Neutrophil (primary cell): Measurements from ENCODE around the gene MRTO4.
A peak's percentile ranks its signal among the peaks of the same experiment; 100 is the strongest.
"Not testable (repeated sequence)": the region's sequence is repeated elsewhere in the genome, so short reads cannot be mapped to it uniquely, and the experiment has no call there.

Experiments used
- H3K27ac ChIP-seq: fragments of 200-600 bp; sonication (generic); 2 replicates; pipeline ENCODE4 v1.5.1; 2016; ENCODE audit warnings: mild to moderate bottlenecking, moderate library complexity
- H3K27me3 ChIP-seq: fragments of 200-600 bp; sonication (generic); 2 replicates; pipeline ENCODE4 v1.6.0; 2016; ENCODE audit warnings: mild to moderate bottlenecking
- H3K36me3 ChIP-seq: fragments of 200-600 bp; sonication (generic); 2 replicates; pipeline ENCODE4 v1.5.1; 2017
- H3K4me1 ChIP-seq, 2 experiments: fragments of 200-600 bp in 1 of 2; sonication (generic) in 1 of 2; 1 replicate in 1 of 2; 2 replicates in 1 of 2; pipeline versions ENCODE4 v1.5.1 to v1.6.1; 2013 to 2016; ENCODE audit warnings: low read depth in 1 of 2, low read length in 1 of 2, mild to moderate bottlenecking in 1 of 2, moderate library complexity in 1 of 2; ENCODE audit not compliant: control insufficient read depth in 1 of 2, insufficient read depth in 1 of 2
- H3K4me3 ChIP-seq, 2 experiments: fragments of 200-600 bp in 1 of 2; sonication (generic) in 1 of 2; 1 replicate in 1 of 2; 2 replicates in 1 of 2; pipeline ENCODE4 v1.5.1; 2013 to 2016; ENCODE audit warnings: low read depth in 1 of 2, low read length in 1 of 2, mild to moderate bottlenecking in 1 of 2, moderate library complexity in 1 of 2
- H3K9me3 ChIP-seq: fragments of 200-600 bp; sonication (generic); 2 replicates; pipeline ENCODE4 v1.5.1; 2016
- TF ChIP-seq, protein P1 (sequence below): fragments of 200-600 bp; sonication (generic); IDR thresholded peaks from 2 replicates; pipeline ENCODE4 v1.5.1; 2016; ENCODE audit warnings: antibody characterized with exemption

Gene MRTO4

DNA sequence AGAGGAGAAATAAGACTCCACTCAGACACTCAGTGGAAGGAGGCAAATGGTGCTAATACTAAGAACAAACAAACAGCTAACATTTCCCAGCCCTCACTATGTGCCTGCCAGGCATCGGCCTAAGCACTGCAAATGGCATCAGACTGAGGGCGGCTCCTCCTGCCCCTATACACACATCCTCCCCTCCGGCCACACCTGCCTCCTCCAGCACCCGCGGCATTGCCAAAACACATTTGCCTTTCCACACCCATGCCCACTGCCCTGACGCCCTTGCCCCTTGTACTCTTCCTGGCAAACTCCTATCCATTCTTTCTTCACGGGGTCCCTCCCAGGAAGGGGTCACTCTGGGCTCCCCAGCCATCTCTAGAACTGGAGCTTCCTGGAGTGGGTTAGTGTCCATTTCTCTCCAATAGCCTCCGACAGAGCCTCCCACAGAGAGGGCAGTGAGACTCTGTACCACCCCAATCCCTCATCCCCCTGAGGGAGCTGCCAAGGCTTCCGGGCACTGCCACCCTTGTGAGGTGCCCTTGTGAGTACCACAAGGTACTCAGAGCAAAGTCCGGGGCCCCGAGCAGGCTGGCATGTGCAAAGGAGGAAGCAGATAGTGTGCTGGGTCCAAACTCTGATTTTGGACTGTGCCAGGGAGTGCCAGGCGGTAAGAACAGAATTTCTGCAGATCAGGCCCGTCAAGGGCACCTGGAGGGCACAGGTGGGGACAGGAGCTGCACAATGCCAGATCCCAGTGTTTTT is 36.0 kb downstream of the MRTO4 start:
- Histone ChIP-seq H3K9me3 (no peaks in the 10 kb centered on the region), H3K27ac (no peak overlapping the region), H3K36me3 (no peaks in the 10 kb centered on the region), H3K27me3 (peaks cover 33% of the 10 kb centered on the region), H3K4me3 (no peak overlapping the region), H3K4me1 (peaks cover 3 to 5% of the 10 kb centered on the region in 2 experiments)
- TF ChIP-seq, protein P1, sequence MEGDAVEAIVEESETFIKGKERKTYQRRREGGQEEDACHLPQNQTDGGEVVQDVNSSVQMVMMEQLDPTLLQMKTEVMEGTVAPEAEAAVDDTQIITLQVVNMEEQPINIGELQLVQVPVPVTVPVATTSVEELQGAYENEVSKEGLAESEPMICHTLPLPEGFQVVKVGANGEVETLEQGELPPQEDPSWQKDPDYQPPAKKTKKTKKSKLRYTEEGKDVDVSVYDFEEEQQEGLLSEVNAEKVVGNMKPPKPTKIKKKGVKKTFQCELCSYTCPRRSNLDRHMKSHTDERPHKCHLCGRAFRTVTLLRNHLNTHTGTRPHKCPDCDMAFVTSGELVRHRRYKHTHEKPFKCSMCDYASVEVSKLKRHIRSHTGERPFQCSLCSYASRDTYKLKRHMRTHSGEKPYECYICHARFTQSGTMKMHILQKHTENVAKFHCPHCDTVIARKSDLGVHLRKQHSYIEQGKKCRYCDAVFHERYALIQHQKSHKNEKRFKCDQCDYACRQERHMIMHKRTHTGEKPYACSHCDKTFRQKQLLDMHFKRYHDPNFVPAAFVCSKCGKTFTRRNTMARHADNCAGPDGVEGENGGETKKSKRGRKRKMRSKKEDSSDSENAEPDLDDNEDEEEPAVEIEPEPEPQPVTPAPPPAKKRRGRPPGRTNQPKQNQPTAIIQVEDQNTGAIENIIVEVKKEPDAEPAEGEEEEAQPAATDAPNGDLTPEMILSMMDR: no peak

DNA sequence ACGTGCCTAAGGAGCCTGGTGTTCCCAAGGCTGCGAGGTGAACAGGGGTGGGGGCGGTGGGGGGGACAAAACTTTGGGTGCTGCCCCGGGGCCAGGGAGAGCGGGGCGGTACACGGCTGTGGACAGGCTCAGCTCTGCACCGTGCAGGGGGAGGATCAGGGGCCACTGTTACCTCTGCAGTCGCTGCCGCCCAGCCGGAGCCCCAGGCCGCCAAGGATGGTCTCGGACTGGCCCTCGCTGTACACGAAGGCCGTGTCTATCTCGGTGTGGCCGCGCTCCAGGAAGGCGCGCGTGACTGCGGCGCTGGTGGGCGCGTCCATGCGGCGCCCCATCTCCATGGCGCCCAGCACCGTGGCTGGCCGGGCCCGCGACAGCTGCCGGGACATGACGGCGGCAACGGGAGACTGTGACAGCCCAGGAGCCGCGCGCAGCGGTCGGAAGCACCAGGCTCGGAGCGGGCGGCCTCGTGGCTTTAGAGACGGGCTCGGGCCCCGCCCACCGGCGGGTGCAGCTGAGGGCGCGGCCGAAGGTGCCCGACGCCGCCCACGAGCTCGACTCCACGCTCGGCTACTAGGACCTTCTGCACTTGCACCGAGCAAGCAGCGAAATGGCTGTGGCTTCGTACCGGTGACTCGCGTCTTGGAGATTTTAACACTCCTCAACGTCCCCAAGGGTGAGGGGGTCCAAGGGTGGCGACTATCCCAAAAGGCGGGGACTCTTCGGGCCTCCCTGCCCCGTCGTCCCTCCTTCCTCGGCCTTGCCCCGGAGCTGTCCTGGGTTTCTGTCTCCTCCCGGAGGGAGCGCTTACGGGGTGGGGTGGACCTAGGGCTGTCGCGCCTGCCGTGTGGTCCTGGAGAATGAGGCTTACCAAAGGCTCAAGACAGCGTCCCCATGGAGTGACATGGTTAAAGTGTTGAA is 37.0 kb downstream of the MRTO4 start, which contains the start of gene AKR7A3:
Gene AKR7A3 (minus strand): TSS at position 447 of the 918 bp plus-strand sequence. CDS start 61 bp downstream, at position 386.
- not testable (repeated sequence) for H3K27ac ChIP-seq, H3K9me3 ChIP-seq, H3K4me1 ChIP-seq, H3K36me3 ChIP-seq
- H3K4me3 ChIP-seq: peak within 1 kb of the TSS in 1 of 2 experiments; percentile 30
- peaks cover 33% of the 10 kb centered on the region for H3K27me3 ChIP-seq

DNA sequence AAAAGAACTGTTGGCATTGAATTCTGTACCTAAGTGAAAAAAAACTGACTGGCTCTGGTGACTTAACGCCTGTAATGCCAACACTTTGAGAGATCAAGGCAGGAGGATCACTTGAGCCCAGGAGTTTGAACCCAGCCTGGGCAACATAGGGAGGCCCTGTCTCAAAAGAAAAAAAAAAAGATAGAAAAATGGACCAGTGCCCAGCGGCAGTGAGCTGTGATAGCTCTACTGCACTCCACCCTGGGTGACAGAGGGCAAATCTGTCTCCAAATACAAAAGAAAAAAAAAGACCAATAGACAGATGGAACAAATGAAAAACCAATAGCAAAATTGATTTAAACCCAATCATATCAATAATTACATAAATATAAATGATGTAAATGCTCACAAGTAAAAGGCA is 37.6 kb downstream of the MRTO4 start:
- Histone ChIP-seq H3K4me3 (no peak overlapping the region), H3K27ac (no peak overlapping the region), H3K36me3 (no peaks in the 10 kb centered on the region), H3K9me3 (peaks cover under 1% of the 10 kb centered on the region), H3K4me1 (peaks cover 3 to 5% of the 10 kb centered on the region in 2 experiments), H3K27me3 (peaks cover 33% of the 10 kb centered on the region)
- TF ChIP-seq, protein P1: no peak

DNA sequence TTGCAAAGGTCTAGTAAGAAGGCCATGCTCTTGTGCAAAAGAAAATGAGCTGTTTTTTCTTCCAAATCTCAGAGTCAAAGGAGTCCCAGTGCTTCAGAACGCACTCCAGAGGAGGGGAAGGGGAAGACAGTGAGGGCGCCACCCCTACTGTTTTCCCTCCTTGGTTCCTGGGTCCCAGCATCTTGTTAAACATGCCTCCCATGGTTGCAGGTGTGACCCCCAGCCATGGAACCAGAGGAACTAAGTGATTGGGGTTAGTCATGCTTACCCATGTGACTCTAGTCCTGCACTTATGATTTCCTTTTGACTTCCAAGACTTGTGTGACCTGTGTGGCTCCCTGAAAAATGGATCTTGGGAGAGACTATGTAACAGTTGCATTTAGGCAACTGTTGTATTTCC is 43.0 kb downstream of the MRTO4 start:
- Histone ChIP-seq H3K36me3 (no peaks in the 10 kb centered on the region), H3K27me3 (peaks cover 8% of the 10 kb centered on the region), H3K4me1 (no peaks in the 10 kb centered on the region), H3K27ac (no peak overlapping the region), H3K4me3 (no peak overlapping the region), H3K9me3 (peaks cover 7% of the 10 kb centered on the region)
- TF ChIP-seq, protein P1: no peak

DNA sequence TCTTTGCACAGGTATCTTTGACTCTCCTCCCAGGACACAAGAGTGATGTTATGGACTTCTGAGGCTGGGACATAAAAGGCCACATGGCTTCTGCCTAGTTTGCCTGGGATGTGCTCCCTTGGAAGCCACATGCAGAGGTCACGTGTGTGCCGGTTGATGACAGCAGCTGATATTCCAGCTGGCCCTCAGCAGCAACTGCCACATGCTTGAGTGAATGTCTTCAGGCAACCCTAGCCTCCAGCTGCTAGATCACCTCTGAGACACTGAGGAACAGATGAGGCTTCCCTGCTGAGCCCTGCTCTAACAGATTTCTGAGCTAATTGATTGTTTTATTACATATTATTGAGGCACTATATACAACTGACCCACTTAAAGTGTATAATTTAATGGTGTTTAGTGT is 48.6 kb downstream of the MRTO4 start:
- TF ChIP-seq, protein P1: no peak

DNA sequence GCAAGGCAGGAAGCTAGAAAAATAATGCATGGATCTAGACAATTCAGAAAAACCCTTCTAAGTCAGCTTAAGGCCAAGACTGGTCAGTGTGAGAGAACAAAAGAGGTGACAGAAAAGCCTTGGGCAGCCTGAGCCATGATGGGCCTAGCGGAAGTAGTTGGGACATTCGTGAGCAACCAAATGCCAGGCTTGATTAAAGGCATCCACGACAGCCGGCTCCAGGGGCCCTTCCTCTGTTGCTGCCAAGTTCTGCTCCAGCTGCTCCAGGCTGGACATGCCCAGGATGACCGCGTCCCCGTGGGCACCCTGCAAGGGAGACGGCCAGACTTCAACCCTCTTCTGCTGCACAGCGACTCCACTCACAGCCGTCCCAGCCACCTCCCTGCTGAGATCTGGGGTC is 52.5 kb downstream of the MRTO4 start:
- H3K9me3 ChIP-seq, H3K27me3 ChIP-seq, H3K4me3 ChIP-seq, H3K4me1 ChIP-seq, H3K27ac ChIP-seq: not testable (repeated sequence)
- H3K36me3 ChIP-seq: peaks cover 46% of the 10 kb centered on the region

More for the DNA sequence above, 48.6 kb downstream of the MRTO4 start:
- Histone ChIP-seq H3K9me3 (no peaks in the 10 kb centered on the region), H3K4me3 (no peak overlapping the region), H3K36me3 (peaks cover 16% of the 10 kb centered on the region), H3K27ac (no peak overlapping the region), H3K4me1 (no peaks in the 10 kb centered on the region), H3K27me3 (no peaks in the 10 kb centered on the region)
